Right lobe of liver (tissue), 6 donors: ENCODE data around the gene KDM4B. TPM values are rescaled to one million over a fixed set of nuclear protein-coding genes. Genes with fewer than 3 reads are reported as not detected.

Experiments
- ATAC-seq, 4 donors: fragments of 200-7000 bp; cut with Tn5 transposase; one replicate each; pipeline ENCODE4 v1.9.1; 2020; ENCODE audit warnings: mild to moderate bottlenecking in 4 of 4, moderate library complexity in 4 of 4
- DNase-seq, 3 donors: peaks; one replicate each; pipeline ENCODE4 v3.0.0-alpha.2; 2020
- H3K27ac ChIP-seq, 3 donors: fragments of 200-600 bp; one replicate each; pipeline ENCODE4 v1.8.0; 2022
- H3K27me3 ChIP-seq, 2 donors: fragments of 200-600 bp; one replicate each; pipeline ENCODE4 v1.8.0; 2022
- H3K36me3 ChIP-seq, 4 donors: fragments of 200-600 bp; sonication (generic) in 1 of 4; one replicate each; pipeline versions ENCODE4 v1.5.1 to v1.8.0; 2017 to 2022; ENCODE audit warnings: control low read depth in 1 of 4
- H3K4me1 ChIP-seq, 4 donors: fragments of 200-600 bp; sonication (generic) in 1 of 4; one replicate each; pipeline versions ENCODE4 v1.5.1 to v1.8.0; 2017 to 2022; ENCODE audit warnings: control low read depth in 1 of 4
- H3K4me3 ChIP-seq, 3 donors: fragments of 200-600 bp; one replicate each; pipeline ENCODE4 v1.8.0; 2022
- H3K9me3 ChIP-seq, 4 donors: fragments of 200-600 bp; sonication (generic) in 1 of 4; one replicate each; pipeline versions ENCODE4 v1.5.1 to v1.8.0; 2017 to 2022; ENCODE audit warnings: control low read depth in 1 of 4
- CTCF ChIP-seq, 4 donors: fragments of 200-600 bp in 3 of 4; fragments of 450-650 bp in 1 of 4; IDR thresholded peaks; one replicate each; pipeline versions ENCODE4 v1.5.1 to v1.8.0; 2016 to 2022; ENCODE audit warnings: antibody characterized with exemption in 4 of 4, mild to moderate bottlenecking in 2 of 4
- POLR2A ChIP-seq: fragments of 450-650 bp; IDR thresholded peaks from one replicate; pipeline ENCODE4 v1.6.1; 2017; ENCODE audit warnings: antibody characterized with exemption, mild to moderate bottlenecking
- WGBS: methylation state at CpG from one replicate; pipeline ENCODE4 v1.1.6; 2018; ENCODE audit warnings: low coverage, low lambda C conversion rate; ENCODE audit not compliant: insufficient coverage; ENCODE audit errors: missing lambda C conversion rate; 5-methylcytosine and 5-hydroxymethylcytosine counted together
- intact Hi-C, 2 donors: fragments of 100-400 bp; cut with DNase I; formaldehyde crosslinking; loops; one replicate each; pipeline versions ENCODE4 v1.11.2 to v1.14.1; 2022
- total RNA-seq, 6 experiments: library from RNA; depleted of rRNA in 2 of 6; stranded (reverse); fragments of >200 nt in 2 of 6; fragmentation: NEBNext Ultra II Directional in 3 of 6; extraction: Animal tissue kit (Norgen Biotek cat#: 25700) in 3 of 6; gene quantifications; one replicate each; pipeline versions ENCODE4 v1.1.0 to v1.2.4, GENCODE V29; 2016 to 2023
- donor health status: DM: no; HTN: yes; CAD: no.
- donor health status: DM: no; HTN: no; CAD: no.
- donor health status: DM: no; HTN: no; CAD: no.
- donor health status: DM: no; HTN: yes; CAD: no.
- donor health status: DM: no; HTN: yes; CAD: no.

Gene KDM4B
- total RNA-seq, 6 experiments from 2014 or later, result 14.2 to 36.9 (median 29.1) TPM

GRCh38 chr19:5030136-5030820 lies 61.4 kb downstream of the KDM4B start:
- DNase-seq (no peak), ATAC-seq (peak in 1 of 4 donors; percentile 1)
- H3K27ac ChIP-seq, result no peak overlapping the region
- H3K36me3 ChIP-seq, result peaks cover 0 to 18% (median 0%) of the 10 kb centered on the region in 4 donors
- H3K9me3 ChIP-seq, result no peaks in the 10 kb centered on the region
- H3K4me1 ChIP-seq, result no peaks in the 10 kb centered on the region
- no peak overlapping the region for H3K4me3 ChIP-seq
- WGBS, result 71% methylated on average over 3 of the region's 15 CpGs
- TF ChIP-seq POLR2A (no peak), CTCF (IDR thresholded peaks at IDR 0.05) (no peak)
- H3K27me3 ChIP-seq, result no peaks in the 10 kb centered on the region
- intact Hi-C loops, result loop anchor here (5.0 kb wide), 1 partner anchor 158 kb away; no protein-coding TSS in a partner anchor

- DNase-seq (no peak), ATAC-seq (peak in 2 of 4 donors; percentile 6 to 18)
- no peaks in the 10 kb centered on the region for H3K4me1 ChIP-seq
- H3K9me3 ChIP-seq, result no peaks in the 10 kb centered on the region
- TF ChIP-seq CTCF (IDR thresholded peaks at IDR 0.05) (no peak), POLR2A (no peak)
- no peak overlapping the region for H3K4me3 ChIP-seq
- H3K36me3 ChIP-seq, result peaks cover 0 to 18% (median 0%) of the 10 kb centered on the region in 4 donors
- H3K27ac ChIP-seq, result no peak overlapping the region
- H3K27me3 ChIP-seq, result no peaks in the 10 kb centered on the region
- no CpG with 5 or more reads among the region's 13 CpGs for WGBS
- intact Hi-C loops, result loop anchor here (5.0 kb wide), 1 partner anchor 159 kb away; no protein-coding TSS in a partner anchor
These were observed 61.9 kb downstream of the KDM4B start for GRCh38 chr19:5030822-5031221.

GRCh38 chr19:5031231-5032100 lies 62.6 kb downstream of the KDM4B start:
- peak; percentile 88 to 95 (median 94) for TF ChIP-seq CTCF (IDR thresholded peaks at IDR 0.05)
- TF ChIP-seq POLR2A, result no peak
- H3K27me3 ChIP-seq, result no peaks in the 10 kb centered on the region
- no peaks in the 10 kb centered on the region for H3K4me1 ChIP-seq
- ATAC-seq (peak; percentile 88 to 95 (median 90)), DNase-seq (peak; percentile 81 to 86 (median 83))
- intact Hi-C loops, result loop anchor here (5.0 kb wide), 1 partner anchor 159 kb away; no protein-coding TSS in a partner anchor
- H3K9me3 ChIP-seq, result no peaks in the 10 kb centered on the region
- H3K27ac ChIP-seq, result no peak overlapping the region
- H3K4me3 ChIP-seq, result no peak overlapping the region
- H3K36me3 ChIP-seq, result peaks cover 0 to 18% (median 0%) of the 10 kb centered on the region in 4 donors
- 63% methylated on average over 3 of the region's 29 CpGs for WGBS

GRCh38 chr19:5032101-5032967 lies 63.4 kb downstream of the KDM4B start:
- DNase-seq, result peak in 2 of 3 donors; percentile 47 to 54

More at GRCh38 chr19:5032101-5032967, 63.4 kb downstream of the KDM4B start:
- intact Hi-C loops, result loop anchor here (5.0 kb wide), 1 partner anchor 160 kb away; no protein-coding TSS in a partner anchor
- no peak for TF ChIP-seq CTCF (IDR thresholded peaks at IDR 0.05)
- no peak for TF ChIP-seq POLR2A
- 94% methylated on average over 23 of the region's 52 CpGs for WGBS
- H3K4me3 ChIP-seq, result no peak overlapping the region
- H3K27me3 ChIP-seq, result no peaks in the 10 kb centered on the region
- no peaks in the 10 kb centered on the region for H3K4me1 ChIP-seq
- H3K36me3 ChIP-seq, result peaks cover 0 to 23% (median 0%) of the 10 kb centered on the region in 4 donors
- H3K27ac ChIP-seq, result no peak overlapping the region
- no peaks in the 10 kb centered on the region for H3K9me3 ChIP-seq
- no peak for ATAC-seq
